IMR-90 (cell line): ENCODE results near the gene CDH13. TPM values are rescaled to one million over a fixed set of nuclear protein-coding genes. Genes with fewer than 3 reads are reported as not detected.

Experiments
- ATAC-seq: fragments of 200-7000 bp; cut with Tn5 transposase; 2 replicates; pipeline ENCODE4 v1.9.1; 2020; ENCODE audit warnings: low read depth, mild to moderate bottlenecking, moderate library complexity
- BruUV-seq: library from RNA; stranded (reverse); fragments of 400-500 nt; replicated peaks from 2 replicates; lab custom pipeline; 2021; lab: Mats Ljungman, UMichigan
- CTCF ChIA-PET: fragments of 300-600 bp; formaldehyde crosslinking; extraction: SDS; loops from one replicate; lab custom pipeline; 2021; ENCODE audit warnings: antibody characterized with exemption; lab: Yijun Ruan, JAX
- POLR2A ChIA-PET: fragments of 300-600 bp; sonication (Branson Sonifier 250); formaldehyde crosslinking; loops from one replicate; lab custom pipeline; 2022; ENCODE audit warnings: antibody characterized with exemption; ENCODE audit not compliant: unreplicated experiment; lab: Charles Lee
- DNase-seq: peaks from one replicate; pipeline ENCODE4 v3.0.0; 2013
- H2AFZ ChIP-seq: replicated peaks from 2 replicates; pipeline ENCODE3; 2013; ENCODE audit warnings: low read length, mild to moderate bottlenecking; ENCODE audit not compliant: poor library complexity
- H2AK5ac ChIP-seq: 2 replicates; pipeline ENCODE4 v1.6.1; 2013; ENCODE audit warnings: low read depth, low read length, inconsistent platforms
- H2AK9ac ChIP-seq: replicated peaks from 2 replicates; pipeline ENCODE3; 2013; ENCODE audit warnings: mild to moderate bottlenecking, low read depth, low read length, moderate library complexity; ENCODE audit not compliant: poor library complexity
- H2BK120ac ChIP-seq: 2 replicates; pipeline ENCODE4 v1.6.1; 2013; ENCODE audit warnings: low read depth, low read length, inconsistent platforms
- H2BK15ac ChIP-seq: 3 replicates; pipeline ENCODE4 v1.6.1; 2013; ENCODE audit warnings: low read depth, low read length, inconsistent platforms
- H2BK20ac ChIP-seq: 2 replicates; pipeline ENCODE4 v1.6.1; 2013; ENCODE audit warnings: low read depth, mild to moderate bottlenecking, inconsistent platforms, low read length, moderate library complexity
- H2BK5ac ChIP-seq: 2 replicates; pipeline ENCODE4 v1.6.1; 2013; ENCODE audit warnings: mild to moderate bottlenecking, low read depth, low read length, inconsistent platforms; ENCODE audit not compliant: poor library complexity, severe bottlenecking
- H3K14ac ChIP-seq: replicated peaks from 2 replicates; pipeline ENCODE4 v1.6.1; 2013; ENCODE audit warnings: low read depth, low read length, inconsistent platforms
- H3K18ac ChIP-seq: 2 replicates; pipeline ENCODE4 v1.6.1; 2013; ENCODE audit warnings: low read depth, low read length, control low read depth
- H3K23ac ChIP-seq: 2 replicates; pipeline ENCODE4 v1.6.1; 2013; ENCODE audit warnings: low read depth, low read length, inconsistent platforms
- H3K27ac ChIP-seq: 2 replicates; pipeline ENCODE4 v1.5.1; 2013; ENCODE audit warnings: mild to moderate bottlenecking, control low read depth, low read length; ENCODE audit not compliant: insufficient read depth
- H3K27me3 ChIP-seq: 2 replicates; pipeline ENCODE4 v1.6.1; 2013; ENCODE audit warnings: low read length; ENCODE audit not compliant: control insufficient read depth, insufficient read depth
- H3K36me3 ChIP-seq: 2 replicates; pipeline ENCODE4 v1.6.1; 2013; ENCODE audit warnings: low read length, mixed read lengths; ENCODE audit not compliant: control insufficient read depth, insufficient read depth
- H3K4ac ChIP-seq: 2 replicates; pipeline ENCODE4 v1.6.1; 2013; ENCODE audit warnings: low read depth, low read length, inconsistent platforms
- H3K4me1 ChIP-seq: 2 replicates; pipeline ENCODE4 v1.6.1; 2013; ENCODE audit warnings: low read length, mixed read lengths; ENCODE audit not compliant: control insufficient read depth, insufficient read depth
- H3K4me2 ChIP-seq: 2 replicates; pipeline ENCODE4 v1.6.1; 2013; ENCODE audit warnings: low read depth, mild to moderate bottlenecking, control low read depth, low read length, moderate library complexity
- H3K4me3 ChIP-seq: 2 replicates; pipeline ENCODE4 v1.5.1; 2013; ENCODE audit warnings: low read depth, mild to moderate bottlenecking, control low read depth, low read length, moderate library complexity; ENCODE audit not compliant: insufficient read depth
- H3K56ac ChIP-seq: 2 replicates; pipeline ENCODE4 v1.6.1; 2013; ENCODE audit warnings: low read length, inconsistent platforms; ENCODE audit not compliant: insufficient read depth; ENCODE audit errors: extremely low read depth
- H3K79me1 ChIP-seq, 2 experiments: 2 replicates each; pipeline ENCODE4 v1.6.1; 2013; ENCODE audit warnings: low read length in 2 of 2, inconsistent platforms in 1 of 2, low read depth in 1 of 2
- H3K9ac ChIP-seq: 2 replicates; pipeline ENCODE4 v1.6.1; 2013; ENCODE audit warnings: low read depth, low read length, control low read depth
- H3K9me1 ChIP-seq: 2 replicates; pipeline ENCODE4 v1.6.1; 2013; ENCODE audit warnings: low read length, inconsistent platforms; ENCODE audit not compliant: insufficient read depth
- H3K9me3 ChIP-seq: 2 replicates; pipeline ENCODE4 v1.6.1; 2013; ENCODE audit warnings: low read length; ENCODE audit not compliant: control insufficient read depth, insufficient read depth
- H4K20me1 ChIP-seq: 2 replicates; pipeline ENCODE4 v1.6.1; 2013; ENCODE audit warnings: low read length, inconsistent platforms; ENCODE audit not compliant: insufficient read depth
- H4K5ac ChIP-seq: 2 replicates; pipeline ENCODE4 v1.6.1; 2013; ENCODE audit warnings: mild to moderate bottlenecking, low read depth, low read length, control low read depth
- H4K8ac ChIP-seq, 2 experiments: 2 replicates each; pipeline ENCODE4 v1.6.1; 2013; ENCODE audit warnings: low read depth in 2 of 2, low read length in 2 of 2, control low read depth in 1 of 2, inconsistent platforms in 1 of 2
- H4K91ac ChIP-seq: 2 replicates; pipeline ENCODE4 v1.6.1; 2013; ENCODE audit warnings: low read depth, low read length, inconsistent platforms; ENCODE audit not compliant: insufficient read depth
- CEBPB ChIP-seq: IDR thresholded peaks from 2 replicates; pipeline ENCODE4 v1.6.1; 2012; ENCODE audit warnings: low read depth, low read length, improper control_type of control experiment
- MAFK ChIP-seq: IDR thresholded peaks from 2 replicates; pipeline ENCODE4 v1.6.1; 2012; ENCODE audit warnings: low read depth, low read length, improper control_type of control experiment
- NFE2L2 ChIP-seq: fragments of 150-350 bp; IDR thresholded peaks from 2 replicates; pipeline ENCODE4 v1.6.1; 2016; ENCODE audit warnings: low read depth, mild to moderate bottlenecking, low read length
- RCOR1 ChIP-seq: IDR thresholded peaks from 2 replicates; pipeline ENCODE4 v1.6.1; 2012; ENCODE audit warnings: mild to moderate bottlenecking, low read length, improper control_type of control experiment; ENCODE audit not compliant: insufficient replicate concordance
- WGBS, 2 experiments: methylation state at CpG; one replicate each; pipeline versions ENCODE4 v1.1.5 to v1.1.7; 2013; ENCODE audit warnings: missing lambda C conversion rate in 2 of 2; ENCODE audit not compliant: insufficient read length in 1 of 2; ENCODE audit errors: extremely low coverage in 2 of 2; 5-methylcytosine and 5-hydroxymethylcytosine counted together
- dilution Hi-C: fragments of 300-500 bp; cut with HindIII; formaldehyde crosslinking; loops from one replicate; pipeline ENCODE4 v1.14.3; 2018; ENCODE audit warnings: low sequenced_read_pairs; ENCODE audit not compliant: unreplicated experiment
- in situ Hi-C: fragments of 300-500 bp; cut with MboI; formaldehyde crosslinking; loops from 3 replicates; pipeline ENCODE4 v1.14.3; 2019; ENCODE audit warnings: low sequenced_read_pairs, inconsistent platforms, mixed read lengths
- intact Hi-C: fragments of 100-400 bp; cut with micrococcal nuclease; formaldehyde crosslinking; loops from 2 replicates; pipeline ENCODE4 v1.10.0; 2022
- polyA plus RNA-seq, 3 experiments: library from polyadenylated mRNA; depleted of rRNA; stranded (reverse); fragments of >200 nt; gene quantifications; 2 replicates each; pipeline ENCODE4 v1.2.3, GENCODE V29; 2012; ENCODE audit warnings: low replicate concordance in 1 of 3
- total RNA-seq: library from RNA; depleted of rRNA; stranded (reverse); fragments of >200 nt; gene quantifications from 2 replicates; pipeline ENCODE4 v1.2.3, GENCODE V29; 2012

Gene CDH13
- total and polyA plus RNA-seq, 2 of the 4 experiments (the other 2 are of a cell fraction) = 61.6 to 74.7 TPM

DNA sequence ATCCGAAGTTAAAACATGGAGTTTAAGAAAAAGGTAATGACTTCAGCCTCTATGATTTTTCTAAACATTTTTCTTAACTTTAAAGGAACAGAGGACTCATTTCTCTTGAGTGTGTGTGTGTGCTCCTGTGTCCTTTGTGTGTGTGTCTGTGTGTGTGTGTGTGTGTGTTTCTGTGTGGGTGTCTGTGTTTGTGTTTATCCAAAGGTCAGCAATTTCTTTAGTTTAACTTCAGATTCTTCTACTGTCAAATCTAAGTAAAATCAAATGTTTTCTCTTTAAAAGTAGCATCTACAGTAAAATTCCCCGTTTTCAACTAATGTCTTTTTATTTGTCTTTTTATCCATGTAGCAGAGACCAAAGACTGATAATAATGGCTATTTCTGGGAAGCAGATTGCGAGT lies 1212.8 kb downstream of the CDH13 start:
- no peak overlapping the region for H2BK5ac ChIP-seq
- ChIA-PET POLR2A (no interaction called here), CTCF (no interaction called here)
- H3K4ac ChIP-seq = no peak overlapping the region
- H4K91ac ChIP-seq = no peak overlapping the region
- H3K79me1 ChIP-seq = no peaks in the 10 kb centered on the region
- in situ Hi-C loops = no loop called here
- no peak for TF ChIP-seq CEBPB
- TF ChIP-seq NFE2L2 = no peak
- peak; percentile 54 for TF ChIP-seq MAFK
- TF ChIP-seq RCOR1 = no peak
- H3K18ac ChIP-seq = no peak overlapping the region
- H3K14ac ChIP-seq = no peak overlapping the region
- no peak overlapping the region for H4K5ac ChIP-seq
- H4K8ac ChIP-seq = no peak overlapping the region
- H3K9ac ChIP-seq = no peak overlapping the region
- H2AK5ac ChIP-seq = no peak overlapping the region
- H3K4me1 ChIP-seq = peaks cover 2% of the 10 kb centered on the region
- H3K4me2 ChIP-seq = no peak overlapping the region
- peaks cover 6% of the 10 kb centered on the region for H3K27me3 ChIP-seq
- no peak overlapping the region for H2BK15ac ChIP-seq
- no peak overlapping the region for H2AFZ ChIP-seq
- no peak overlapping the region for H3K27ac ChIP-seq
- dilution Hi-C loops = no loop called here
- H3K23ac ChIP-seq = no peak overlapping the region
- intact Hi-C loops = no loop called here
- no peak for ATAC-seq
- H3K56ac ChIP-seq = no peak overlapping the region
- H4K20me1 ChIP-seq = no peaks in the 10 kb centered on the region
- DNase-seq = no peak
- no peaks in the 10 kb centered on the region for H3K9me1 ChIP-seq
- no peak overlapping the region for H2BK120ac ChIP-seq
- no TSS peak for BruUV-seq
- no peaks in the 10 kb centered on the region for H3K36me3 ChIP-seq
- H3K9me3 ChIP-seq = no peaks in the 10 kb centered on the region
- no CpG with 5 or more reads among the region's 3 CpGs for WGBS, 2 experiments
- no peak overlapping the region for H2BK20ac ChIP-seq
- H2AK9ac ChIP-seq = no peak overlapping the region
- H3K4me3 ChIP-seq = no peak overlapping the region
